GM19240 (cell line): ENCODE results near the gene ARHGAP19.

ENCODE experiments used
- DNase-seq: peaks from one replicate; pipeline ENCODE4 v3.0.0; 2011; ENCODE audit warnings: low spot score; ENCODE audit not compliant: insufficient read length

Gene ARHGAP19

DNA sequence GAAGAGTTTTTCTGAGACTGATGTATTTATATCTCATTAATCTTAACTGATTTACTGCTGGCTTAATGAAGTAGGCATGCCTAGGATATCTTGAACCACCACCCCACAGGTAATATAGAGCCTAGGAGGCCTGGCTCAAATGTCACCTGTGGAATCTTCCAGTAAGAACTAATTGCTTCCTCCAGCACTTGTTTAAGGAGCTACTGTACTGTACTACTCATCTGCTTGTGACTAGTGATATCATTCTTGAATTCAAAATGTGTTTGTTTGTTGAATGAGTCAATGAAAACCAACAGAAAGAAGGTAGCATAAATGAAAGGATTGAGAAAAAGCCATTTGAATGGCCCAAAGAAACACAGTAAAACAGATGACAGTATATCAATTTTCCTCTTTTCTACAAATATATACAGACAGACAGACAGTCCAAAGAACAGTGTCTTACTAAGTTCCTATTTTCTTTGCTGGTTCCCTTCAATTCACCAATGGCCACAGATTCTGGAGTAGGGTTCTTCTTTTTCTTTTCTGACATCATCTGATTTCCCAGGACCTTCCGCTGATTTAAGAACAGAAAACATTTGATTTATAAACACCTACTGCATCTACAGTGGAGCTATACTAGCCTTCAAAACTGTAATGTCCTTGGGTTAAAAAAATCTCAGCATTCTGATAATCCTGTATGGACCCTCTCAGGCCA, 63.0 kb downstream of the ARHGAP19 start:
- DNase-seq, result no peak

DNA sequence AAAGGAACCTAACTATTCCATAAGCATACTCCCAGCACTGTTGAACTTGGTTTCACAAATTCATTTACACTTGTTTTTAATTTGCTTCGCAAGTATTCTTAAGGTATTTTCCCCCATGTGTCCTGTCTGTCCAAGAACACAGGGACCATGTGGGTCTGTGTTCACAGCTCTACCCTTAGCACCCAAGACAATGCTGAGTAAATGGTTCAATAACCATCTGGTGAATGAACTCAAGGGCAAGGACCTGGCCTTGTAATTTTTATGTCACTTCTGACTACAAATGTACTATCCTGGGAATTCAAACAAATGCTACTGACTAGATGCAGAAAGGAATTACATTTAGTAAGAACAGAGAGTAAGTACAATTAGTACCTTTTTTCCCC, 63.7 kb downstream of the ARHGAP19 start:
- no peak for DNase-seq

DNA sequence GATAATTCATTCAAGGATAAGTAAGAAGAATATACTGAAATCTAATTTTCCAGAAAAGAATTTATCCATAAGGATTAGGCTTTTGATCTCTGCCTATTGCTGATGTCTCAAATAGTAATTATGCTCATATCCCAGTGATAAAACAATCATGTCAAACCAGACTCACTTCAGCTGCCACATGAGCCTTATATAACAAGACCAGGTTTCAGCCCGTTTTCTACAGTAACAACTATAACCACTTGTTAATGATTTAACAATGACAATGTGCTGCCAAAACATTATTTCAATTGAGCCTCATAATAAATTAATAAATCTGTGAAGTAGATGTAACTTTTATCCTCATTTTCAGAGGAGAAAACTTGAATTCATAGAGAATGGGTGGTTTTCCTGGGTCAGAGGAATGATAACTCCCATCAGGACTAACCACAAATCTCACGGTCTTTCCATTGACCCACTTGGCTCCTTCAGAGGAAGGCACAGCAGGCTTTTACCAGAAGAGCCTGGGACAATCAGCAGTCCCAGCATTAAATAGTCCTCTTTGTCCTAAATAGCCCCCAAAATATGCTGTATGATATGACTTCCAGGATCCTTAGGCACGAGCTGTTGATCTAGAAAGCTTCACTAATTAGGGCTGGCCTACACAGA, 64.2 kb downstream of the ARHGAP19 start:
- no peak for DNase-seq

DNA sequence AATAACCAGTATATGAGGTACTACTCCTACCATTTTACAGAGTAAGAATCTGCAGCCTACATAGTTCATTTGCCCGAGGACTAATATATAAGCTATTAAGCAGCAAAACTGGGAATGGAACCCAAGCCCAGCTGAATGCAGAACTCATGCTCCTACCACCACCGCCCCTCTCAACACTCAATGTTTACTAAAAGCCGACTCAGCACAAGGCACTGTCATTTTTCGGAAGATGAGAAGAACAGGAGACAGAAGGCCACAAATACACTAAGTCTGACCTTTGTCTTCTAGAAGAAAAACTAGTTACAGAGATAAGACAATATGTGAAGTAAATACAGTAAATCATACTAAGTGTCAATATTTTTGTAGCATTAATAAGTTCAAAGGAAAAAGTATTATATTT, 66.0 kb downstream of the ARHGAP19 start:
- no peak for DNase-seq

DNA sequence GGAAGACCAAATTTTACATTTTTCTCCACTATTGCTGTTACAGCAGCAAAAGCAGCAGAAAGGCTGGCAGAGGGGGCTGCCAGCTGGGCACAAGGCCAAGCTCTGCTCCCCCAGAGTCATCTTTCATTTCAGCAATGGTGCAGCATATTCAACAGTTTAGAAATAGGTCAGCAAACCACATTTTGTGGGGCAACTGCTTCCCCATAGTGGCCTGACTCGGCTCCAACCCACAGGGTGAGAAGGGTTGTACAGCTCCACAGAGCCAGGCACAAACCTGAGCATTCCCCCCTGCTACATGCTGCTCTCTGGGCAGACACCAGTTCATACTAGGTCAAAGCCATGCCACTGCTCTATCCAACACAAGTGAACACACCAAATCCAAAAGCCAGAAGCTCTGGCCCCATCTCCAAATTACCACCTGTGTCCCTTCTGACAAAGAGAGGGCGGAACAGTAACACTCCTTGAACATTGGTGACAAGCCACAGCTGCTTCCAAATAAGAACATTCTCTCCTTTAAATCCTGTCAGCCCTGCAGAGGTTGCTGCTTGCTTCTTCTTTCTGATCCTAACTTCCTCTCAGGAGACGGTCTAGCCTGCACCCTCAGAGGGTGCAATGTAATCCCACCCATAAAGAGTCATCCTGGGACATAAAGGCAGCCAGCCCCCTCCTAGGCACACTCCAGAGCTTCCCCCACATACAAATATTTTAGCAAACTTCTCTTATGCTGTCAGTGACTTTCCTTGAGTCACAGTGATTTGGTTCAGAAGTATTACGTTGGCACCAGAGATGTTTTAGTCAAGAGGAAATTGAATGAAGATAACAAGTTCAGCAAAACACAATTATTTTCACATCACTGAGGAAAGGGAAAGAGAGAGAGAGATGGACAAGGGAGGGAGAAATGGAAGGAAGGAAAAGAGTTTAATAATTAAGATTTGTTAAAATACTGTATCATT, 67.7 kb downstream of the ARHGAP19 start:
- DNase-seq, result no peak

DNA sequence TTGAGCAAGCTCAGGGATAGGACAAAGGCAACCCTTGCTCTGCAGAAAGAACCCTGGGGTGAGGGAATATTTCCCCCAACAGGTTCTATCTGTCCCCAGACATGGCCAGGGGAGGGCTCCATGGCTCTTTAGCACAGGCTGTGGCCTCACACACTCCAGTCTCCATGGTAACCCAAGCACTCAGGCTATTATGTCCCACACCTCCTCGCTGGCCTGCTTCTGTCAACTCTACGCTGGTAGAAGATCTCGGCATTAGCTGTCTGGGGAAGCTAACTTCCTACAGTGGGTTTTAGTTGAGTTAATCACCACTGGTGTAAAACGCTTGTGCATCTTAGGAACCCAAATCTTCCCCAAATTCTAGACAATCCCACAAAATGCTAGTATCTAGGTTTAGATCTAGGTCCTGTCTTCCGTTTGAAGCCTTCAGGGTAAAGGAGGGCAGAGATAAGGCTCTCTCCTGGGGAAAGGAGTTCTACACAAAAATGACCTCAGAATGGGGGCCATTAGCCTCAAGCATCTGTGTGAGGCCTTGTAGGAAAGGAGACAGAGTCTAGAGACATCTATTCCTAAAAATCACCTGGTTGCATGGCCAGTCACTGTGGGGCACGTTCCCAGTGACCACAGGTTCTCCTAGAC, 70.0 kb downstream of the ARHGAP19 start:
- DNase-seq, result no peak

DNA sequence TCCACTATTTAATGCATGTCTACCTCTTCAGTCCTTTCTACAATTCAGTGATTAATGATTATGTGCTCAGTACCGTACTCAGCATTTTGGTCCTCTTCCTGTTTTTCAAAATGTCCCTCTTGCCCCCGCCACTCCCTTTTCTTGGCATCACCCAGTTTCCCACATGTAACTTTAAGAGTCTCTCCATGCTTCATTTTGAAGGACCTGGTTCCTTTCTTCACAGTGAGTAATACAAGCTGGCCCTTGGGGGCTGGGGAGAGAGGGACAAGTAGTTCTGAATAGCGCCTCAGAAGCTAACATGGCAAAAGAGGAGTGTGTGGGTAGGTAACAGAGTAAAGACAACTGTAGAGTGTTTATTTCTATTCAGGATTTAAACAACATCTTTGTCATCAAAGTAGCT, 72.1 kb downstream of the ARHGAP19 start:
- no peak for DNase-seq

DNA sequence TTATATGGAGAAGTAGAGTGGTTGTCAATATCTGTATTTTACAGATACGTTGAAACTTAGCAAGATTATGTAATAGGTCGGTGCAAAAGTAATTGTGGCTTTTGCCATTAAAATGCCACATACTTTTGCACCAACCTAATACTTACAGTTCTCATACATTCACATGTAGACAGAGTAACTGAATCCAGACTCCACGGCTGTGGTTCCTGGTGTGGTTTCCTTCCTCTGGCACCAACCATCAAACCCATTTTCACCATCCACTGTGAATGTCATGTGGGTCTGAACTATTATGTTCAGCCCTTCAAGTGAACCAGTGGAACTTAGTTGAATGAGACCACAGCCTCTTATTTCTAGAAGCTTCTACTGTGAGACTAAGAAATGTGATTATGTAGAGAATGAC, 75.1 kb downstream of the ARHGAP19 start:
- no peak for DNase-seq

DNA sequence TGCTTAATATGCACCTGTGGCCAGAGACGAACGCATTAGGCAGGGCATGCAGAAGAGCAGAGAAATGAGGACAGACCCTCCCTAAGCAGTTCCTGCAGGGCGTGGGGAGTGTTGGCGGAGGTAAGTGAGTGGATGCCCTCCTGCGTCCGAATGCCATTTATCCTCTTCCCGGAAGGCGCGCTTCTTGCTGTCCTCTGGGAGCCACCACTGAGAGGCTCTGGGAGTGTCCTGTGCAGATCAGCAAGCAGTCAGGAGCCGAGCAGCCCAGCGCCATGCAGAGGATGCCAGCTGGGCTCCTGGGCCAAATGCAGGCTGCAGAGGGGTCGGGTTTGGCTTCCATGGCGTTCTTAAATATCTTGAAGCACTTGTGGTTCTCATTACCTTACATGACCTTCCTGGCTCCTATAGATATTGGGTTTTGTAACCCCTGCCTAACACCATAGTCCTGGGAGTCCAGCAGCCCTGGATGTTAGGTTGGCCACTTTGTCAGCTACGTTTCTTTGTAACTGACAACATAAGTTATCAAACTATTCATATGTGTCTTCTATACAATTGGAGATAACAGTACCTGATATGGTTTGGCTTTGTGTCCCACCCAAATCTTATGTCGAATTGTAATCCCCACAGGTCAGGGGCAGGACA, 76.7 kb downstream of the ARHGAP19 start:
- no peak for DNase-seq

DNA sequence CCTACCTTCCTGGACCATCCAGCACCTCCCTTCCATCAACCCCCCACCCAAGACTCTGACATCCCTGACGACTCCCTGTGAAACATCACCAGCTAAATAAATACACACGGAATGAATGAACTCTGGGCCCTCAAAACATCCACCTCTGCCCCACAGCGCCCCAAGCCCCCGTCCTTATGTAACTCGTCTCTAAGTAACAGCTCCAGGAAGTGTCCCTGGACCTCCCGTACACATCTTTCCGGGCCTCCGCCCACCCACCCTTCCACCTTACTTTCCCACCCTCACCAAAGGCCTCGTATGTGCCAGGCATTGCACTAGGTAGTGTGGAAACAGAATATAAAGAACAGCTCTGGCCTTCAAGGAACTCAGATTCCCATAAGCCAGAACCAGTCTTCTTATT, 79.0 kb downstream of the ARHGAP19 start:
- no peak for DNase-seq

DNA sequence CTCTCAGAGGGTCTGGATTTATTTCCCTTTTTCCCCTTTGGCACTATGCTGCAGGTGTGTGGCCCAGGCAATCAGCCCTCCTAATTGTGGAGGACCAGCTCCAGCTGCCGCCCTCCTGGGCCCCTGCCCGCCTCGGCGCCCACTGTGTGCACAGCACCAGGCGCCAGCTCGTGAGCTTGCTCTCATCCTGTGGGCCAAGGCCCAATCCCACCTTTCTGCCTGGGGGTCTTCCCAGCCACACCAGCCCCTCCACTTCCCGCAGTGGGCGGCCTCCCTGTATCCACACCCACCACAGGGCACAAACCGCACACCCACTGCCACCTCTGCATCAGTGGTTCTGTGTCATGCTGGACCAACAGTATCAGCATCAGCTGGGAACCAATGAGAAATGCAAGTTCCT, 81.2 kb downstream of the ARHGAP19 start:
- no peak for DNase-seq

DNA sequence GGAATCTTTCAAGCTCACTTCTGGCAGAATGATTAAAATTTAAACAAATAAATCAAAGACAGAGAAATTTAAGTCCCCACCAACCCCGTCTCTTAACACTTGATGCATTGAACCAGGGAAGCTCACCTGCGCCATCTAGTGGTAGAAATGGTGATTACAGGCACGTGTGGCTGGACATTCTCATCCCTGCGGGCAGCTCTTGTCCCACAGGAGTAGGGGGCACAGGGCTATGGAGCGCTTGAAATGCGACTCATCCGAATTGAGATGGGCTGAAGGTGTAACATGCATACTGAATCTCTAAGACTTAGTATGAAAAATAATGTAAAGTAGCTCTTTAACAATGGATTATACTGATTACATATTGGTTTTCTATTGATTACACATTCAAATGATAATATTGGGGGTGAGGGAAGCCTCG, 81.9 kb downstream of the ARHGAP19 start:
- no peak for DNase-seq

DNA sequence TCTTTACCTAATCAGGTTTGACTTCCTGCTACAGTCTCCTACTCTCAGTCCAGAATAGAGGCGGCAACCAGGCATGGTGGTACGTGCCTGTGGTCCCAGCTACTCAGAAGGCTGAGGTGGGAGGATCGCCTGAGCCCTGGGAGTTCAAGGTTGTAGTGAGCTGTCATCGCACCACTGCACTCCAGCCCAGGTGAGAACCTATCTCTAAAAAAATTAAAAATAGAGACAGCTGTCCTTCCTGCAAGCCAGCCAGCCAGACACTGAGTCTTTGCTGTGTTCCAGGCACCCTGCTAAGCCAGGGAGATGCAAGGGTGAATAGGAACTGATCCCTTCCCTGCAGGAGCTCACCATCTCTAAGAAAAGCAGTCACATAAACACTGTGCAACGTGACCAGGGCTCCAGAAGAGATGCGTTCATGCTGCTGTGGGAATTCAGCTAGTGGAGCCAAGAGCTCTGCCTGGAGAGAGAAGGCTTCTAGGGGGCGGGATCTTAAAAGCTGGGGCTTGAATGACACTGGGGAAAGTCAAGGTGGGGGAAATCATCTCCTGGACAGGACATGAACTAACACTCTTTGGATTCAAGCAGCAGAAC, 84.6 kb downstream of the ARHGAP19 start:
- no peak for DNase-seq

DNA sequence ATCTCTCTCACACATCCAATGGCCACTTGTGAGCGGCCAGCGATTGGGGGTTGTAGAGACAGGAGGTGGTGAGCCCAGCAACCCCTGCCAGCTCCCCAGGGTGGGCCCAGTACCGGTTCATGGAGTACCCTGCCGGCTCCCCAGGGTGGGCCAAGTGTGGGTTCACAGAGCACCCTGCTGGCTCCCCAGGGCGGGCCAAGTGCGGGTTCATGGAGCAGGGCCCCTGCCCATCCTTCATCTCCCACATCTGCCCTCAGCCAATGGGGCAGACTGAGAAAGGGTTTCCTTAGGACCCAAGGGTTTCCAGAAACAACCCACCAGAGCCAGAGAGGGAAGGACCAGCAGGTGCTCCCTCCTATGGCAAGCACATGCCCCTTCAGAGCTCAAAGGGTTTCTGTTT, 85.3 kb downstream of the ARHGAP19 start:
- DNase-seq, result no peak

DNA sequence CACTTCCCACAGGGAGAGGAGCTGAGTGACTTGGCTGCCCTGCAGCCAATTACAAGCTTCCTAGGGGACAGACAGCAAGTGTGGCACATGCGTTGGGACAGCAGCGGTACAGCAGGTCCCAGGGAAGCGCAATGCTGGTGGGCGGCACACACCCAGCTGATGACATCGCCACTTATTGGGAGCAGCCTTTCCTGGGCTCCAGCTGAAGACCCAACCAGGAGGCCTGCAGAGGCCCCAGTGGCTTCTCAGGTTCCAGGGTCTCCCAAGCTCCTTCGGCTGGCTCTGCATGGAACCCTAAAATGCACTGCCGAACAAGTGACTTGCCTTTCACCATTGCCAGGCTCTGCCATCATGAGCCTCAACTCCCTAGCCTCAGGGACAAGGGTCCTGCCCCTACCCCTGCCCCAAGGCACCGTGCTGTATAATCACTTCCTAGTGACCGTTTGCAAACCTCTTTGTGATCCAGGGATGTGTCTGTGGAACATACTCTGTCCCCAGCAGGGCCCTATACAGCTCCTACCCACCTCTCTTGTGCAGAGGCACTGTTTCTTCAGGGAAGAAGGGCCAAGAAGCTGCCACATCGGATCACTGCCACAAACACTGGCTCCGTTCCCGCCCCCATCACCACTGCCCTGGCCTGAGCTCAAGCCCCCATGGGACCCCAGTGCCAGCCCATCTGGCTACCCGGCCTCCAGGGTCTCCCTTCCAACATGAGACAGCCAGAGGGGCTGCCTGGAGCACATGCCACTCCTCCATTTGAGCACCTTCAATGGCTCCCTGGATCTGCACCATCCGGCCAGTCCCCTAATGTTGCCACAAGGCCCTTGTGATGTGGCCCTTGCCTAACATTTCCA, 87.4 kb downstream of the ARHGAP19 start:
- no peak for DNase-seq

DNA sequence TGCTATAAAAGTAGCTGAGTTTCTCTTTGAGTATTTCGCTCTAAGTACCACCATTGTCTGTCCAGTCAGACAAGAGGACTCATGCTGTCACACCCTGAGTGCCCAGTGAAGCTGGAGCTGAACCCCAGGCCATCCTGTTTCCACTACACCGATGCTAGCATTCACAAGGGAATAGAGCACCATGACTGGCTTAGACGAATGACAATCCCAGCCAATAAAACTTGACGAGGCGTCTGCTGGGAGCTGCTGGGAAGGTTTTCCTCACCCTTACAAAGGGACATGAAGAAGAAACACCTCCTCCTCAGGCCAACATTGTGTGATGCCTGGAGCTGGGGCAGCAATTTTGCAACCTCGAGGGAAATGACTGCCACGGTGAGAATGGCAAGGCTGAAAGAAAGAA, 89.2 kb downstream of the ARHGAP19 start:
- no peak for DNase-seq

DNA sequence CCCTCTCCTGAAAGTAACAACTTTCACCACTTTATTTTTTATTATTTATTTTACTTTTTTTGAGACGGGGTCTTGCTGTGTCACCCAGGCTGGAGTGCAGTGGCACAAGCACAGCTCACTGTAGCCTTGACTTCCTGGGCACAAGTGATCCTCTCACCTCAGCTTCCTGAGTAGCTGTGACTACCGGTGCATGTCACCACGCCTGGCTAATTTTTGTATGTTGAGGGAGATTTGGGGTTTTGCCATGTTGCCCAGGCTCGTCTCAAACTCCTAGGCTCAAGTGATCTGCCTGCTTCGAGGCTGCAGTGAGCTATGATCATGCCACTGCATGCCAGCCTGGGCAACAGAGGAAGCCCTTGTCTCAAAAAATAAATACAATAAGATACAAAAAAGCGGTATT, 91.8 kb downstream of the ARHGAP19 start:
- no peak for DNase-seq

DNA sequence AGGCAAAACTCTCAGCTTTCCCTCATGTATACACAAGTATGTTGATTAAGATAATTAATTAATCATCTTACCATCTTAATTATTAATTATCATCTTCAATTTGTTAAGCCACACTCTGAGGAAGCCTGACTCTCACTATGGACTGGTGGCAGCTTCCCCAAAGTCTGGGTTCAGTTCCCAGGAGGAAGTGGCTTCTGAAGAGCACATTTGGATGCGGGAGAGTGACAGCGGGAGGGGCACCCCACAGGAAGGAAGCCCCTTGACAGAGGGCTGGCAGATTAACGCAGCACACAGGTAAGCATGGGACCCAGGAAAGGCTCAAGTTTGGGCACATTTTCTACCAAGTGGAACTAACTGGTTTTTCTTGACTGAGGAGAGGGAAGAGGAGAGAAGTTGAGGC, 93.3 kb downstream of the ARHGAP19 start:
- no peak for DNase-seq

DNA sequence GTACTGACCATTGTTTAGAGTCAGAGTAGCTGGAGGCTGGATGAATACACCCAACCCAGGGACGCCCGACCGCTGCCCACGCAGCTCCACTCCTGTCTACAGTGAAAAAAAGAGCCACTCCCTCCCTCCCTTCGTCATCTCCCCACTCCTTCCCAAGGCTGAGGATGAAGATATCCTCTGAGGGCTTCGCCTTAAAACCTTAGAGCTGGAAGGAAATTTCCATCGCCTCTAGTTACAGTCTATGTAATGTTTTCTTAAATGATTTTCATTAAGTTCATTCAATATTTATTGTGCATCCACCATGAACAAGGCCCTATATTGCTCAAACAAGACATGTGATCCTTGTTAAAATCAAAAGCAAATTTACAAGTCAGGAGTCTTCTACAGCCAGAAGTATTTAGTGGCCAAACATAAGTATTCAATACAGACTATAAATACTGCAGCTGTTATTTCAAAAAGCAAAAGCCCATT, 95.4 kb downstream of the ARHGAP19 start:
- DNase-seq, result no peak
